ENCODE data around the gene ELFN2. TPM values are rescaled to one million over a fixed set of nuclear protein-coding genes. Genes with fewer than 3 reads are reported as not detected.

Gene ELFN2
- total RNA-seq, 1 donor from 2014 or later = 14.7 TPM

DNA sequence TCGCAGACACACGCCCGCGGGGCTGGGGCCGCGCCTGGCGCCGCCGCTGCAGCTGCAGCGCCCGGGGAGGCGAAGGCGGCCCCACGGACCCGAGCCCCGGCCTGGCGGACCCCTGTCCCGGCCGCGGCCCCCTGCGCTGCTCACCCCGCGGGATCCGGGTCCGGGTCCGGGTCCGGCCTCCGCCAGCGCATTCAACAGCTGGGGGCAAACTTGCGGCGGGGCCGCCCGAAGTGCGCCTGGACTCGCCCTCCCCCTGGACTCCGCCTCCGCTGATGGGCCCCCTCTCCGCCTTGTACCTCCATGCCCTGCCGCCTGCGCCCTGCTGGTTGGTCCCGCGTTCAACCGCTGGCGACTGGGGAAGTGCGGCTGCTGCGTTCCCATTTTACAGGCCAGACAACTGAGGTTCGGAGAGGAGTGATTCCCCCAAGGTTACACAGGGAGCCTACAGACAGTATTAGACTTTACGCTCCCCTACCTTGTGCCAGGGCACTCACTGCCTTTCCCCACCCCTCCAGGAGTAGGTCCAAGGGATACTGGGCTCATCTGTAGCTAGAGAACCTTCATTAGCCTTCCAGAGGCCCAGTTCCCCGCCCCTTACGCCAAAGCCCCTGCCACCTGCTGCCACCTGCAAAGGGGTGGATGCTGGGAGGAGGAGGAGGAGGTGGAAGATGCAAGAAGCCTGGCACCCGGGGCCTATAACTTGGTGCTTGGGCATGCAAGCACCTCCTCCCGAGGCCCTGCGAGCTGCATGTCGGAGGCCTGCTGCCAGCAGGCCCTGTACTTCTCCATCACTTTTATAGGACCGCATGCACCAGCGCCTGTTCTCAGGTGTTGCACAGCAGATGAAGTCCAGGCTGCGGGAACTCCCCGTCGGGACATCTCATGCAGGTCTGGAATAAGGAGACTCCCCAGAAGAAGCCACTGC, 694 bp upstream of the ELFN2 start:
- DNase-seq = no peak

DNA sequence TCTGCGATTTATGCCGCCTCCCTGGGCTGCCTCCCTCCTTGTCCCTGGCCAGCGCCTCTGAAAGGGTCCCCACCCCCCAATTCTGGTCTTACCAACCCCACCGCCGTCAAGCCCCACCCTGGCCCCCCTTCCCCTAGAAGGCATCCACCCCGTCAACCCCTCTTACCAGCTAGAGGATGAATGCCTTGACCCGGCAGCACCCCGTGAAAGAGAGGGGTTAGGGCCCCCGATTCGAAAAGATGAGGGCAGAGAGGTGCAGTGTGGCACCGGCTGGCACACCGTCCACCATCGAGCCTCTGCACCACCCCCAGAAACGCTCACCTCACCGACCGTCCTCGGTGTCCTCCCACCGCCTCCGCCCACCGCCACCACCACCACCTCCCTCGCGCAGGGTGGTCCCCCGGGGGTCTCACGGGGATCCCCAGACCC, 559 bp downstream of the ELFN2 start:
- DNase-seq = no peak

DNA sequence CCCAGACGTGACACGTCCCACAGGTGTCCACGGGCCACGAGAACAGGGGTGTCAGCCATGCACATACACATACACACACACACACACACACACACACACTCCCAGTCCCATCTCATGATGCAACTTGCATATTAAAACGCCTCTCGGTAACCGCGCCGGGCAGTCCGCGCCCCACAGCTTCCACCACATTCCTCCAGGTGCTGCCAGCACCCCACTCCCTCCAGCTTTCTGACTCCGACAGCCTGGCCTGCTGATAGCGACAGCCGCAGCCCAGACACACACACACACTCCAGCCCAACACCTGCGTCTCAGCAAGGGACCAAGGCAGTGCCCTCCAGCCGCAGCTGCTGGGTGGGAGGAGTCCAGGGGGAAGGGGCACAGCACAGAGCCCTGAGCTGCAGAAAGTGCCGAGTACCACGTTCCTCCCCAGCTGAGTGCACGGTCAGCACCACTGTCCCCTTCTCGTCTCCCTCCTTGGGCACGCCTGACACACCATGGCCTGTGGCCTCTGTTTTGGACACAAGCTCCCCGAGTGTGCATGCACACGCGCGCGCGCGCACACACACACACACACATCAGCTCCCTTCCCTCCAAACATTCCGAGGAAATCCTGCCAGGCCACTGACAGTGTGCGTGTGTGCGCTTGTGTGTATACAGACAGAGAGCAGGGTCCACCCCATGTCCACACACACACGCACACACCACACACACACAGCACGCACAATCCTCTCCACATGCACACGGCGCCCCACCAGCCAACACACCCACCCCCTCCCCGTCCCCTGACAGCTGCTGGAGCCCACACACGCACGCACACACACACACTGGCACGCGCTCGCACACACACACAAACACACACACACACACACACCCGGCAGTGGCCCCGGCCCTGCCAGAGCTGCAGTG, 1.2 kb downstream of the ELFN2 start:
- DNase-seq = no peak

DNA sequence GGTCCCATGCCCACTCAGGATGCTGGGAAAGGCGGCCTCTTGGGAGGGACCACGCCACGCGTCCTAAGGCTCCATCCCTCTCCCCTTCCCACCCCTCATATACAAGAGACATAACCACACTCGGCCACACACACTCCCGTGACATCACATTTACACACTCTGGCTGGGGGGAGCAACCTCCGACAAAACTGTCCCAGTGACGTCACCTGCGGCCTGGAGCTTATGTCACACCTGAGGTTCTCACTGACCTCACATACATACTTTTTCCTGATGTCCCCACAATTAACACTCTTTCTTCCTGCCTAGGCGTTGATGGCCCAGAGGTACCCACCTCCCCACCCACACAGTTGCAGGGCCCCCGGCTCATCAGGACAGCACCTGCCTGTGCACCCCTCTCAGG, 1.9 kb downstream of the ELFN2 start:
- no peak for DNase-seq

DNA sequence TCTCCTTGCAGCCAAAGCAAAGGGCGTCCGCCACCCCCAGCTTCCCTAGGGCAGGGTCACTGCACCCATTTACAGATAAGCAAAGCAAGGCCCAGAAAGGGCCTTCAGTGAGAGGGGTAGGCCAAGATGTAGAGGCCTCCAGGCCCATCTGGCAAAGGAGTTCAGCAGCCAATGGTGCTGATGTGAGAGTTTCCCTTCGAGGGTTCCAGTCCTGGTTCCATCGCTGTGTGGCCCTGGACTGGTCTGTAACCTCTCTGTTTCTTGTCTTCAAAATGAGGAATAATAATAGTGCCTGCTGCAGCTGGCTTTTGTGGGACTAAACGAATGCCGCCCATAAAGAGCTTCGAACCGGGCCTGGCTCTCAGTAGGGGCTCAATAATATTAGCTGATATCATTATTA, 4.0 kb downstream of the ELFN2 start:
- no peak for DNase-seq

DNA sequence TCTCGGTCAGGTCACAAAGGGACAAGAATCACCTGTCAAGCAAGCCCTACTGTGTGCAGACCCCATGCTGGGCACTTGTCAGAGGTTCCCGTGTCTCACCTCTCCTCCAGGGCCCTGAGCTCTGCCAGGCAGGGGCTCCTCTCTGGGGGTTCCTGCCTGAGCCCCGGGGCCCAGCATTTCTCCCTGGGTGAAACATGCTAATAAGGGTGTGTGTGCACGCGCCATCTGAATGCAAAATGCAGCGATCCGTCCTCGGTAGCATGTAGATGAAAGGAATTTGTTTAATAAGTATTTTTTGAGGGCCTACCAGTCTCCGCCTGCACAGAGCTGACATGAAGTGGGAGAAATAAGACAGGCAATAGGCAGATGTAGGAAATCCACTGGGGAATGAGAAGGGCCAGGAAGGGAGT, 5.8 kb downstream of the ELFN2 start:
- DNase-seq = no peak

DNA sequence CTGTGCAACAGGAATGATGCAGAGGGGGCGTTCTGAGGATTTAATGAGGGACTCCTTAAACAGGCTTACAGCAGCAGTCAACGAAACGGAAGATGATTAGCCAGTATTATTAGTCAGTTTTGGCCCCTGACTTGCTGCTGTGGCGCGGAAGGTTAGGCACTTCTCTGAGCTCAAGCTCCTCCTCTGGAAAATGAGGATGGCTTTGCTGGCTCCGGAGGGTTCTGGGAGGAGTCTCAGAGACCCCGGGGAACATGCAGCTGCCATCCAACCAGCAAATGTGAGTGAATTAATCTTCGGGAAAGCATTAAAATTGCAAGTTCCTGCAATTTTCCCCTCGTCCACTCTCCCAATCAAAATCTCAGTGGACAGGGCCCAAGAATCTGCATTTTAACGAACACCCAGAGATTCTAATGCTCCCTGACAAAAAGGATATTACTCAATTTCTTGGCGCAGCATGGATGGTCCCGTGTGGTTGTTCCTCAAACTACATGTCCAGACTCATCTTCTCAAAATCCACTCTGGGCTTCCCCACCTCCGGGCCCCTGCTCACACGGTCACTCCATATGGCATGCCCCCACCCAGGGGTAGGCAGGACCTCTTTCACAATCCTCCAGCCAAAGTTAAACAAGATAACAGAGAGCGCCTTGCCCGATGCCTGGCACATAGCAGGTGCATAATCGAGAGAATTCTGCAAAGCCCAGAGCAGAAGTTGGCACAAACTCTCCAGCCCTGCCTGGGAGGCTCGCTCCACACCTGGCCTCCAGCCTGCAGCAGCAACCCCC, 6.4 kb downstream of the ELFN2 start:
- no peak for DNase-seq

DNA sequence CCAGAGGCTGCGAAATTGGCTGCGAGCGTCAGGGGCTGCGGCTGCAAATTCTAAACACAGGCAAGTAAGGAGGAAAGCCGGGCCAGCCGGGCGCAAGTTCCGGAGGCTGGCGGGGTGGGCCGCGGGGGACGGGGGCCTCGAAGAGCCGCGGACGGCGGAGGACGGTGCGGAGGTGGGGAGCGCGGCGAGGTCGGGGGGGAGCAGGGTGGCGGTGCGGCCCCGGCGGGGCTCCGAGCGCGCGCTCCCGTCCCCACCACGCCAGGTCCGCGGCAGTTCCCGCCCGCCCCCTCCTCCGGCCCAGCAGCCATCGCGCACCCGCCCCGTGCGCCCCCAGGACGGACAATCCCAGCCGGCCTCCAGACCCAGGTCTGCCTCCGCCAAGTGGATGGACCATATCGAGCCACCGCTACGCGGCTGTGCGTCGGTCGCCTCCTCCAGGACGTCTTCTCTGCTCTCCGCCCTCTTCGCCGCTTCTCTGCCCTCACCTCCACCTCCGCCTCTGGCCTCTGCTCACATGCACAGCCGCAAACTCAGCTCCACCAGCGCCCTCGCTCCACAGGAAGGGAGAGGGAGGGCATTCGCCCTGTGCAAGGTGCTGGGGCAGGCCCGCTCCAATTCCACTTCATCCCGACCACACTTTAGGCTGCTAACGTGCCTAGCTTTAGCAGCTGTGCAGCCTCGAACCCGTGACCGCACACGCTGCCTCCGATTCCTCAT, 7.2 kb downstream of the ELFN2 start:
- no peak for DNase-seq

DNA sequence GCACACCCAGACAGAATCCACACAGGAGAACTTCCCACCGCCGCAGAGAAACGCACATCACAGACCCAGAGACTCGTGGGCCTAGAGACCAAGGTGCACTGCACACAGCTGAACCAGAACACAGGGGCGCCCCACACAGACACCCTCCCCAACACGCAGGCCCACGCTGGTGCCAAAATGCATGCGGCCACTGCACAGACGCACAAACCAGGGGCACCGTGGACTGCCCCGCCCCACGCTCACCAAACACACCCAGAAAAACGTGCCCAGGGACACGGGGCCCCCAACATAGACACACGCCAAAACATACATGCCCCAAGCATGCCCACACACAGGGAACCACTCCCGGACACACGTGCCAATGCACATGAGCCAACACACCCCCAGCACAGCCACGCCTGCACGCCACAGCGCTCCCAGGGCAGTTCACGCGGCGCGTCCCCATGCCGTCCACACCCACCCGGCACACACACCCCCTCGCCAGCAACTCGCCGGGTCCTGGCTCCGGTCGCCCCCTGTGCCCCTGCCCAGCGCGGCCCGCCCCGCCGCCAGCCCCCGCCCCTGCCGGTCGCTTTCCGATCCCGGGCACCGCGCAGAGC, 7.8 kb downstream of the ELFN2 start:
- DNase-seq = no peak

DNA sequence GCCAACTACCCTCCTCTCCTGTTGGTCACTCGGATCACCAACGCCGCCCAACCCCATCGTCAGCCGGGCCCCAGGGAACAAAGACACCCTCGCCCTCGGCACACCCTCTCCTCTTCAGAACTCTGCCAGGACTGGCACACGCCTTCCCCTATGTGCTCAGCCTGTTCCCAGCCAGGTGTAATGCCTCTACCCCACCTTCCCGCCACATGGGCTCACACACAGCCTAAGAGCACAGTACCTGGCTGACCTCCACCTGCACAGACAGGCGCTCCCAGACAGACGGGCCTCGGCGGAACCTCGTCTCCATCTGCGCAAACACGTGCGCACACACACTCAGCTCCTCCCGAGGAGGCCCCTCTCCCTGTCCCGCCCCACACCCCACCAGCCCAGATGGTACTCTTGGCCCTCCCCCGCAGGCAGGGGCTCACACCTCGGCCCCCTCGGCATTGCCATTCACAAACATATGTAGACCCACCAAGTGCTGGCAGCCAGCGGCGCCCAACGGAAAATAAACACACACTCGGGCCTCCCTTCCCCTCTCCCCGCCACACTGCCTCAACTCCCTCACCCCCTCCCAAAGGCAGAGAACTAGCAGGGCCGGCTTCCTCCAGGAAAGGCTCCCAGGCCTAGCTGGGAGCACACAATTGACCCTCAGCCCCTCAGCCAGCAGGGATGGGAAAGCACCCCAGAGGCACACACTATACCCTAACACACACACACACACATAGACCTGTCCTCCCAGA, 8.5 kb downstream of the ELFN2 start:
- no peak for DNase-seq

DNA sequence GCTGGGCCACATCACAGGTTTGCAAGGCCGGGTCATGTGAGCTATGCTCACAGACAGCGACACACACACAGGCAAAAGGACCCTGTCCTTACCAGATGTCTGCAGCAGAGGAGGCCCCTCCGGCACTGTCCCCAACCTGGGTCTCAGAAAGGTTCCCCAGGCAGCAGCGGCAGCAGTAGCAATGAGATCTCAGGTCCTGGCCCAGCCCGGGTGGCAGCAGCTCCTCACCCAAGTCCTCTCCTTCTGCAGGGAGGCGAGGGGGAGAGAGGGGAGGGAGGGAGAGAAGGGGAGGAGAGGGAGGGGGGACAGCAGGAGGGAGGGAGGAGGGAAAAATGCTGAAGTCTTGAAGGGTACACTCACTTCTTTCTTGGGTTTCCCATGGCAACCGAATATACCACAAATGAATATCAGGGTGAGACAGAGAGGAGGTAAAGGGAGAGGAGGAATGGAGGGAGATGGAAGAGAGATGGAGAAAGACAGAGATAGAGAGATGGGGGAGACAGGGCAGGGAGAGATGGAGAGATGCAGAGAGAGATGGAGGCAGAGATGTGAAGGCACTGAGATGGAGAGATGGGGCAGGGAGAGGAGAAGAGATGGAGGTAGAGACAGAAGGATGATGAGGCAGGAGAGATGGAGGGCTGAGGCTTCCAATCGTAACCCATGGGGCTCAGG, 9.5 kb downstream of the ELFN2 start:
- no peak for DNase-seq

DNA sequence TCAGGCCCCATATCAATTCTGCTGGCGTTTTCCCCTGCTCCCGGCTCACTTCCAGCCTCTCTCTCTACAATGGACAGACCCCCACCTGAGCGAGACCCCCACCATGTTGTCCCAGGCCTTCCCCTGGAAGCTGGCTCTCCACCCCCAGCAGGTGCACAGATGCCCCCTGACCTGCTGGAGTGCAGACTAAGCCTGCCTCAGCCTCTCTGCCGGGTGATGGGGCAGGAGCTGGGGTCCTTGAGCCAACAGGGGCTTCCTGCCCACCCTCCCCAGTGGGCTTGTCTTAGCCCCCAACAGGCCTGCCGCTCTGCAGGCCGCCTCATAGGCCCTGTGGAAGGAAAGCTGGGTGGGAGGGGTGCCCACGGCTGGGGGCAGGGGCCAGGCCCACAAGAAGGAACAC, 10.0 kb downstream of the ELFN2 start:
- no peak for DNase-seq

DNA sequence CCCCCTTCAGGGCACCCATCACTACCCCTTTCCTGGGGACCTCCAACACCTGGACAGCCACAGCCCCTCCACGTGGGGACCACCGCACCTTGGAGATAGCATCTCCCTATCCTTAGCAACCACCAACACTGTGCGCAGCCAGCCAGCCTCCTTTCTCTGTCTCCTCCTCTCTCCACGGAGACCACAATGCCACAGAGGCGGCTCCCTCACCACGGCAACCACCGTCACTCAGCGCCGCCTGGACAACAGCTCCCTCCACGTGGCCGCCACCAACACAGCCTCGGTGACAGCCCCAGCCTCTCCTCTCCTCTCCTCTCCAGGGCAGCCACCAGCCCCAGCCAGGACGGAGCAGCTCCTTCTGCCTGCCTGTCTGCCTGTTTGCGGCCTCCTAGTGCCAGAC, 10.5 kb downstream of the ELFN2 start:
- peak; percentile 77 for DNase-seq

DNA sequence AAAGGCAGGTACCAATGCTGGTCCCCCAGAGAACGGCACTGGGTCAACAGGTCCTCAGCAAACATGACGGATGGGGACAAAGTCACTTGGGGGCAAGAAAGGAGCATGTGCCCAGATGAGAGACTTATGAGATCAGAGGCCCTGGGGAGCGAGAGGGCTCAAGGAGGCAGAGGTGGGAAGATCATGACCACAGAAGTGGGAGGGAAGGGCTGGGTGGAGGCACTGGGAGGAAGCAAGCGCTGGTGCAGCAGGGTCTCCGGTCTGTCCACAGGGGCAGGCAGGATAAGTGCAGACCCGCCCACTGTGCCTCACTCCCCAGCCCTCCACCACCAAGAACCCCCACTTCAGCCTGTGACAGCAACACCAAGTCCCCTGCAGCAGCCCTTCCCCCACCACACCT, 10.9 kb downstream of the ELFN2 start:
- DNase-seq = no peak

DNA sequence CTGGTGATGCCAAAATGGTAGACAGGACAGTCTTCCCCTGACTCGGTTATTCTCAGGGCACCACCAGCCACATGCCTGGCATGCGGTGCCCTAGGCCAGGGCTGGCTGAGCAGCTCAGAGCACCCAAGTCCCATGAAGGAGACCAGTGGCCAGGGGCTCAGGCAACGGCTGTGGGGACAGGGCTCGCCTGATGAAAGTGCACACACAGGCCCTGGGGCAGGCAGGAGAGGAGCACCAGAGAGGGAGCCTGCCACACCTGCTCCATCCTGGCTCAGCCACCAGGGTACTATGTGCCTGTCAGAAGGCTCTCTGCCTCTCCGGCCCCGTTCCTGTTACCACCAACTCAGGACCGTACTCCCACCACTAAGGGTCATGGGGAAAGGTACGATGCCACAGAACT, 12.1 kb downstream of the ELFN2 start:
- no peak for DNase-seq

DNA sequence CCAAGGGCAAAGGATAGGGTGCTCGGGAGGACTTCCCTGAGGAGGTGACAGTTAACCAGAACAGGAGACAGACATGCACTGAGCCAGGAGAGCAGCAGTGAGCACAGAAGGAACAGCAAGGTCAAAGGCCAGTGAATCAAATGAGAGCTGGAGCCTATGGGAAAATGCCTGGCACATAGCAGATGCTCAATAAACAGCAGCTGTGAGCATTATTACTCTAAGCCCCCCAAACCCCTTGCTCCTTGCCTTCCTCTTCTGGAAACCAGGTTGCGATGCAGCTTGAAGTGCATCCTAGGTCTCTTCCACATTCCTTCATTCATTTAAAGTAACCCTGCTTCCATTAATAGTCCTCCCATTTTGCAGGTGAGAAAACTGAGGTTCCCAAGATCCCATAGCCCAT, 13.0 kb downstream of the ELFN2 start:
- DNase-seq = no peak

DNA sequence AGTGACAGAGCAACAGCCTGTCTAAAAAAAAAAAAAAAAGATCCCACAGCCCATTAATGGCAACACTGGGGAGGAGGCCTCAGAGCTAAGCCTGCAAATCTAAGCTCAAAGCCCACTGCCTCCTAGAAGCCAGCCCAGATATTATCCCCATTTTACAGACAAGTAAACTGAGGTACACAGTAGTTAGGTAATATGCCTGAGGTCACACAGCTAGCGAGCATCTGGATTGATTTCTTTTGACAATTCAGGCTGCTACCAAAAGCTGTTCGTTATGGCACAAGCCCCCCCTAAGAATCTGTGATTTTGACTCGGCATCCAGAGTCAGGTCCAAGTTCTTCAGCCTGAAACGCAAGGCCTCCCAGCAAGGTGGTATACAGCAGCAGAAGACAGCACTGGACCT, 13.7 kb downstream of the ELFN2 start:
- no peak for DNase-seq

DNA sequence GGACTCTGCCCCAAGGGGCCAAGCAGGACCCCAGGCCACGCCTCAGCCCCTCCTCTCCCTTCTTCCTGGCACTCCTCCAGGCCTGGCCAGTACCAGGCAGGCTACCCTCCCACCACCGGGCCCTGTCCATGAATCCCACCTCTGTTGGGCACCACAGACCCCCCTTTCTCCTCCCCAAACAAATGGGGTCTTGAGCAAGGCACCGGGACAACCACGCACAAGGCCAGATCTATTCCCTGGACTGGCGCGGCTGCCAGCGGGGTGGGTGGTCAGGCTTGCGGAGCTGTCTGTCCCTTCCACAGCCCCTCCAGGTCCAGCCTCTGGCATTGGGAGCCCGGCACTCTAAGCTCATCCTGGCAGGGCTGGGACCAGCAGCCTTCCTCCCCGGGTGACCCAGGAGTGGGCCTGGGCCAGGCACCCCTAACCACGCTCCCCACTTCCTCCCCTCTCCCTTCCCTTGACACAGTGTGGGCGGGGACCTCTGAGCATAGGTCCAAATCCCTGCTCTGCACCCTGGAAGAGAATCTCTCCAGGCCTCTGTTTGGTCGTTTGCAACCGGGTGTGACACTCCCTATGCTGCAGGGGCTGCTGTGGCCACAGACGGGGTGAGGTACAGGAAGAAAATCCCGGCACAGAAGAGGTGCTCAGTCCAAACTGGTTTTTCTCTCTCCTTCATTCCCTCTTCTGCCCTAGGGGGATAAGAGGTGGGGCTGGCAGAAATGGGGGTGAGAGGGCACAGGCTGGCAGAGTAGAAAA, 14.6 kb downstream of the ELFN2 start:
- DNase-seq = no peak

DNA sequence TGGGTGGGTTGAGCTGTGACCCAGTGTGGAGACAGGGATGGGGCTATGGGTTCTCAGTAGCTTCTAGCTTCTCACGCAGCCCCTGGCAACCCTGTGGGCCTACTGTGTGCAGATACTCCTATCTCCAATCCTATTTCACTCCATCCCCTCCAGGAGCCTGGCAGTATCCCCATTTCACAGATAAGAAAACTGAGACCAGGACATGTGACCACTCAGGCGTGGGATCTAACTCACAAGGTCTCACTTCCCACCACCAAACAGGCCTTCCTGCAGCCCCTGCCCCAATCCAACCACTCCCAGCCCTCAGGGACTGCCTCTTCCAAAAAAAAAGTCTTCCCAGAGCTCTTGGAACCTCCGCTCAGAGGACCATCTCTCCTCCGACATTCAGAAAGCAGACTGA, 15.6 kb downstream of the ELFN2 start:
- DNase-seq = no peak
